ENCODE results near the gene HLA-DOB.

Gene HLA-DOB

DNA sequence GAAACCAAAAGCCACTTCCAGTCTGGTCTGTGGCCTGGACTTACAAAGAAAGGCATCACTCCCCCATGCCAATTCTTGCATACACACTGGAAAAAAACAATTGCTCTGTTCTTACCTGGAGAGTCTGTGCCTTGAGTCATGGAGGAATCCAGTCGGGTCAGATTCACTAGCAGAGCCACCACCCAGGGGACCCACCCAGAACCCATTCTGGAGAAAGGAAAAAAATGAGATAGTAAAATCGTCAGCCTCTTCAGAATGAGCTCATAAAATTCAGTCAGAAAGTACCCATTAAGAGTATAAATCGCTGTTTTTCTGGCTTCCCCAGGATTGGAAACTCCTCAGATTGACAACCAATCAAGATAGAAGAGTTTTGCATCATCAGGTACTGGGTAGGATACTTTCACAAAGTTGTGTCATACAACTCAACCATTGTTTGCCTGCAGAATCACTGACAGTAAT lies at the start of gene HLA-DOB:
TSS of gene HLA-DOB (minus strand) at position 257 of the 459 bp plus-strand sequence. CDS start at position 206, 51 bp downstream.
- no peak for DNase-seq (ENCODE audit: low read depth in 2 of 3, low spot score in 2 of 3)

DNA sequence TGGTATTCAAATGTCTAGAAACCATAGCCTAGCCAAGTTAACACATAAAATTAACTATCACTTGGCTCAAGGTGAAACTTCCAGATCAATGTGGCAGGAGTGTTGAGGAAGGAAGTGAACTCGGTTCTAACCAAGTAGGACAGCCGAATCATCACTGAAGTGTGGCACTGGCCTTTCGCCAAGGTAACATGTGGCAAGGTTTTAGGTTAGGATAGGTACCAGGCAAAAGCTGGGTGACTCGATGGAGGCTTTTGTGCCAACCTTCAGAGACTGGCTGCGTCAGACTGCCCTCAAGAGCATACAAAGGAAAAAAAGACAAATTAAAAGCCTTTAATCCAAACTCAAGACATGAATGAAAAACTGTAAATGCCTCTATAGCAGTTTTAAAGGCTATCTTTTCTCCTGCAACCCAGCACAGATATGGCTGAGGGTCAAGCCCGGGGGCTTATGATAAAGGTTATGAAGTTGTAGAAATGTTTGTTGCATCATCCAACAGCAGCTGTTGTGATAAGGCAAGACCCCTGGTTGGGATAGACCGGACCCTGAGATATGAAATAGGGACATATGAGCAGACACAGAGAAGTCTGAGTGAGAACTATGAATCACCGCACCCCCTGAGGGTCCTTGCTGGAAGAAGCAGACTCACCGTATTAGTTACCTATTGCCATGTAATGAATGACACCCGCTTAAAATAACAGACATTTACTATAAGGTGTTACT lies 49.1 kb upstream of the HLA-DOB start:
- DNase-seq (ENCODE audit: low read depth in 2 of 3, low spot score in 2 of 3), result no peak

DNA sequence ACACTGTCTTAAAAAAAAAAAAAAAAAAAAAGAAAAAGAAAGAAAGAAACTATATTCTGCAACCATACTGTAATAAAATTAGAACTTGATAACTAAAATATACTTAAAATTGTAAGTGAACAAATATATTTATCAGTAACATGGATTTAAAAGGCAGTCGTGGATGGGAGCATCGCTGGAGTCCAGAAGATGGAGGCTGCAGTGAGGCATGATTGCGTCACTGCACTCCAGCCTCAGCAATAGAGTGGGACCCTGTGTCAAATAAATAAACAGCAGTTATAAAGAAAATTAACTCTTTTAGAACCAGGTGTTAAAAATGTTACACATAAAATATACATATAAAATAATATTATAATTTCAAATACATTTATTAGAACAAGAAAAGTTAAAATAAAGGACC lies 45.9 kb upstream of the HLA-DOB start:
- no peak for DNase-seq (ENCODE audit: low read depth in 2 of 3, low spot score in 2 of 3)

DNA sequence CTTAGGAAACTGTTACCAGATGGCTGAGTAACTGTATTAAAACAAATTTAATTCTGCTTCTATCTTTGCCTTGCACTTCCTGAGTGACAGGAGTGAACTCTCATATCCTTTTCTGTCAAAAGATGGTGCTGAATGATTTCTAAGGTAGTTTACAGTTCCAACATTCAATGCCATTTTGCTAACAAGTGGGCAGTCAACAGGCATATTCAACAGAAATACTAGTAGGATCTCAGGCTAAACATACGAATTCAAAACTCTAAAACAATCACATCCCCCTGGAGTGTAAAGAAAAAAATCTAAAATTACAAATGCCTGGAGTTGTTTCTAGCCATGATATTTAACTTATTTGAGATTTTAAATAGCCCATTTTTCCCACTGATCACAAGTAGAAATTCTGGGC lies 43.9 kb upstream of the HLA-DOB start:
- no peak for DNase-seq (ENCODE audit: low read depth in 2 of 3, low spot score in 2 of 3)

DNA sequence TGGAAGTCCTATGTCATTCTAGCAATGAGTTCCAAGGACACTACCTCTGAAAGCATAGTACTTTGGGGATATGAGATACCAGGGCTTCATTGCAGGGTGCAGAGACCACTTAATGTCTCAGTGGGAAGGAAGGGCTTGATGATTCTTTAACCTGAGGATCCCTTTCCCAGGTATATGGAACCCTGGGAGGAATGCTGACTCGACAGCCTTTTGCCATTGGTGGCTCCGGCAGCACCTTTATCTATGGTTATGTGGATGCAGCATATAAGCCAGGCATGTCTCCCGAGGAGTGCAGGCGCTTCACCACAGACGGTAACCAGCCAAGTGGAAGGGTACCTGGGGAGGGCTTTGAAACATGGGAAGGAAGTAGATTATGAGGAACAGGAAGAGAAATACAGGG lies 41.4 kb upstream of the HLA-DOB start:
- DNase-seq (ENCODE audit: low read depth in 2 of 3, low spot score in 2 of 3), result no peak

DNA sequence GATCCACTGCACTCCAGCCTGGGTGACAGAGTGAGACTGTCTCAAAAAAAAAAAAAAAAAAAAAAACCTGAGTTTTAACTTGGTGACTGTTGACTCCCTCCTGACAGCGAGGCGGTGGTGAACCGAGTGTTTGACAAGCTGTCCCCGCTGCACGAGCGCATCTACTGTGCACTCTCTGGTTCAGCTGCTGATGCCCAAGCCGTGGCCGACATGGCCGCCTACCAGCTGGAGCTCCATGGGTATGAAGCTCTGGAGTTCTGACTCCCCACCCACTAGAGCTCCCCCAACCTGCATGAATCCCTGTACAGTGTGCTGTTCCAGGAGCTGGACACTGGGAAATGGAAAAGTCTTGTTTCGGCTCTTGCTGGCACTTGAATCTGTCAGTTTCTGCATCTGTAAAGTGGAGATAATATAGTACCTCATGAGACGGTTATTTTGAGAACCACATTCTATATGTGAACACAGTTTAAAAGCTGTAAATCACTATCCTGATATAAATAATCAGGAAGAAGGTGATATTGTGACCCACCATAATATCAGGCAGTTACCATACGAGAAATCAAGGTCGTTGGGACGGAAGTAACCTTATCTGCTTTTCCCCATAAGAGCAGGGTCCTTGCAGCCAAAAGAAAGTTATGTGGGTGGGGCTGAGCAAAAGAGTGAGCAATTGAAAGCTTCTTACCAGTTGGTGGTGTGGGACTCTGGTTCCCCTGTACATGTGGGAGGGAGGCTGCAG lies 40.5 kb upstream of the HLA-DOB start:
- no peak for DNase-seq (ENCODE audit: low read depth in 2 of 3, low spot score in 2 of 3)

DNA sequence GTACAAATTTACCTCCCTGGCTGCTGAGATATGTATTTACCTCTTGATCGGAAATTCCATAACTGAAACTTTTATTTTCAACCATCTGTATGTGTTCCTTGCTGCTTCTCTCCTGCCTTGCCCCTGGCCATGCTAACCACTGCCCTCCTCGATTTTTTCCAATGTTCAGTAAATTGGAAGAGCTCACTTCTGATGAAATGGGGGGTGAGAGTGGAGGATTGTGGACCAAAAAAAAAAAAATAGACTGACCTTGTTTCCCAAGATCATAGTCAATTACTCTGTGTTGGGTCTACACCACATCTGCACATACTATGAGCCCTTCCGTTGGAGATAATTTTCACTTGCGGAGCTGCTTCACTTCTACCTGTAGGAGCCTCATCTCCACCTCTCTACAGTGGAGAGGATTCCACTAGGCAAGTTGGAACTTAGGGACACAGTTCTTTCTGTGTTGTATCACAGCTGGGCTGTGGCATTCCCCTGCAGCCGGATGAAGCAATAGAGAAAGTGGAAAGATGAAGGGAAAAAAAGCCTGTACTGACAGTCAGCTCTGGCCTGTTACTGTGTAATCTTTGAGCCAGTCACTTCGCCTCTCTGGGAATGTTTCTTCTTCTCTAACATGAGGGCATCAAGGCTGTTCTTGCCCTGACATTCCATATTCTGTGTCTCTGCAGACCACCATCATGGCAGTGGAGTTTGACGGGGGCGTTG lies 38.8 kb upstream of the HLA-DOB start:
- DNase-seq (ENCODE audit: low read depth in 2 of 3, low spot score in 2 of 3), result no peak

DNA sequence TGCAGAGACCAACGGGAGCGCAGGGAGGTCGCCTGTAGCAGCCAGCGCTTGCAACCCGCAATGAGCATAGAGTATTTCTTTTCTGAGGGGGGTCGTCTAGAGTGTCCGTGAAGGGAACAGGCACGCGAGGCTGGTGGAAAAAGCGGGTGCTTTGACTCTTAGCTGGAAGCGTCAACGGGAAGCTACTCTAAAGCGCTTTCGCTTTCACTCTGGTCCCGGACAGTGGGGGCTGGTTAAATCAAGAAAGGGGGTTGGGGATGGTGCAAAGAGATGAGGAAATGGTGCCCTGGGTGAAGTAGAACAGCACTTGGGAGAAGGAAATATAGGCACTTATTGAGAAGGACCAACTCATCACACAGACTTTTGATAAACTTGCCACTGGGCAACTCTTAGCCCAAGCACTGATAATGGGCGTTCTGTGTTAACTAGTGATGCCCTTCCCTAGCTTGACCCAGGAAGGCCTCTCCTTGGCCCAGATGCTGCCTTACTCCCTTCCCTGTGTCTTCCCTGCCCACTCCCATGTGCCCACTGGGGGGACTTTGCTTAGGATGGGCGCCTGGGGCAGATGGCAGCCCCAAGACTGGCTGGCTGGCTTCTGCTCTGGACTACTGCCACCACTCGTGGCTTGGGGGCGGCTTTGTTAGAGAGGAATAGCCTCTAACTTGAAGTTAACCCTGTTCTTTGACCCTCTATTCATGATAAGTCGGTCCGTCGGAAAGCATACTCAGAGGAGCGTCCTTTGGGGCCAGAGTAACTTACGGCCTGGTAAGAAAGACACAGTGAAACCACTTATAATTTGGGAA lies 37.8 kb upstream of the HLA-DOB start:
- DNase-seq (ENCODE audit: low read depth in 2 of 3, low spot score in 2 of 3), result no peak

DNA sequence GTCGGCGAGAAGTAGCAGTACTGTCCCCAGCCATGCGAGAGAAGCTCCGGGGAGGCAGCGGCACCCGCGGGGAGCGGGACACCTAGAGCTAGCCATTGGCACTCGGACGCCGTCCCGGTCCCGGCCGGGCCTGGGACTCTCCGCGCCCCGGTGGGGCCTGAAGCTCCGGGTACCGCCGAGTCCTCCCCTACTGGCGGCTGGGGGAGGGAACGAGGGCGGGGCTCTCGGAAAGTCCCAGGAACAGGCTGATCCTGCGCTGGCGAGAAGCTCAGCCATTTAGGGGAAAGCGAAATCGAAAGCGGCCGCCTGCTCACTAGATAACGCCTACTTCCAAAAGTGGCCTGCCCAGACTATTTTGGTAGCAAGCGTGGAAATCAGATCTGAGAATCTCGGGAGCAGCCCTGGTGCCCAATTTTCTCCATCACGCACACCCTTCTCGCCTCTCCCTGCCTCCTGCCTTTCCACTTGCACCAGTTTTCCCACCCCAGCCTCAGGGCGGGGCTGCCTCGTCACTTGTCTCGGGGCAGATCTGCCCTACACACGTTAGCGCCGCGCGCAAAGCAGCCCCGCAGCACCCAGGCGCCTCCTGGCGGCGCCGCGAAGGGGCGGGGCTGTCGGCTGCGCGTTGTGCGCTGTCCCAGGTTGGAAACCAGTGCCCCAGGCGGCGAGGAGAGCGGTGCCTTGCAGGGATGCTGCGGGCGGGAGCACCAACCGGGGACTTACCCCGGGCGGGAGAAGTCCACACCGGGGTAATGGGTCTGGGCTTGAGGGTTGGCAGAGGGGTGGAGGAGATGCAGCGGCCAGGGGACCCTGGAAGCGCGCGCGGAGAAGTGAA lies 37.0 kb upstream of the HLA-DOB start, which contains the start of the genes PSMB9 and TAP1:
TSS of gene PSMB9 (plus strand) at position 652 of the 835 bp plus-strand sequence. CDS start at position 690, 38 bp downstream.
TSS of gene TAP1 (minus strand) at position 164 of the 835 bp plus-strand sequence. CDS start at position 96, 68 bp downstream.
- DNase-seq (ENCODE audit: low read depth in 2 of 3, low spot score in 2 of 3), result peak; percentile 79 to 87 (median 80)

DNA sequence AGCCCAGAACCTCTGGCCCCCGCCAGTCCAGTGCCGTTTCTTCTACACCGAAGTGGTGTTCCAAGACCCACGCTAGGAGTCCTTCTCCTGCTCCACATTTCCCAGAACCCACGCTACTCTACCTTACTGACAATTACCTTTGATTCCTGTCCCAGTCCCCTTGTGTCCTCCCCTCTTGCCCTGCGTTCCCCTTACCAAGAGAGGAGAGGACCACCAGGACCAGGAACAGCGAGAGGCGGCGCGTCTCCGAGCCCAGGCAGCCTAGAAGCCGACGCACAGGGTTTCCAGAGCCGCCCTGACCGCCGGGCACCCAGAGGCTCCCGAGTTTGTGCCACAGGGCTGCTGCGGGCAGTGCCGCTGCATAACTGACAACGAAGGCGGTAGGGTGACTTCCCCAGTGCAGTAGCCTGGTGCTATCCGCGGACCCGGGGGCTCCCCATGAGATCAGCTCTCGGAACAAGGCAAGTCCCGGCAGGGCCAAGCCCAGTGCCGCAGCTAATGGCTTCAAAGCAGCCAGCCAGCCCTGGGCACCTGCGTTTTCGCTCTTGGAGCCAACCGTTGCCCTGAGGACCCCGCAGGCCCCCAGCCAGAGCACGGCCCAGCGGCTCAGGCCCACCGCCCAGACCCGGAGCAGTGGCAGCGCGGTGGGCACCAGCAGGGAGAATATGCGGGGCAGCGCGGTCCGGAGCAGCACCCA lies 36.2 kb upstream of the HLA-DOB start:
- DNase-seq (ENCODE audit: low read depth in 2 of 3, low spot score in 2 of 3), result no peak

DNA sequence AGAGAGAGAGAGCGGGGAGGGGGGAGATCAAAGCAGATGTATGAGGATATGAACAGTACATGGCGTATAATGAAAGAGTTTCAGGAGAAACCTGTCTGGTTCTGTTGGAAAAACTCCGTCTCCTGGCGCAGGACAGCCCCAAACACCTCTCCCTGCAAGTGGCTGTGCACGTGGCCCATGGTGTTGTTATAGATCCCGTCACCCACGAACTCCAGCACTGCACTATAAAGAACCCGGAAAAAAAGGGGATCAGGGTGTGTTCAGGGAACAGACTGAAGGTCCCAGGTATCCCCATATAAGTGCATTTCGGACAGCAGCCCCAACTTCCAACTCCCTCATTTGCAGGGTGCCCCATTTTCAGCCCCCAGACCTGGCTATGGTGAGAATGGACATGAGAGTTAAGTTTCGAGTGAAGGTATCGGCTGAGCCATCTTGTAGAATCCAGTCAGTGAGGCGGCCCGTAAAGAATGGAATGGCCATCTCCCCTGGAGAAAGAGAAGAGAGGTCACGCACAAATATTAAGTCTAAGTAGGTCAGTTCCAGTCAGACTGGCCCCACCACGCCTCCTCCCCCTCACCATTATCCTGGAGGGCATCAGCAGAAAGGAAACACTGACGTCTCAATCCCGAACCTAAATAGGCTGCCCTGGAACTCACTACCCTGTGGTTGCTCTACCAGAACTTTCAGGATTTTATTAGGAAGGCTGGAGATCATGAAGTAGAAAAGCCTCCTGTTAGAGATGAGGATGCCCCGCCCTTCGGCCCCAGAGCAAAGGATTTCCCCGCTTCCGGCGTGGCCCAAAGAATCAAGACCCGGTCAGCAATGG lies 35.4 kb upstream of the HLA-DOB start:
- no peak for DNase-seq (ENCODE audit: low read depth in 2 of 3, low spot score in 2 of 3)

DNA sequence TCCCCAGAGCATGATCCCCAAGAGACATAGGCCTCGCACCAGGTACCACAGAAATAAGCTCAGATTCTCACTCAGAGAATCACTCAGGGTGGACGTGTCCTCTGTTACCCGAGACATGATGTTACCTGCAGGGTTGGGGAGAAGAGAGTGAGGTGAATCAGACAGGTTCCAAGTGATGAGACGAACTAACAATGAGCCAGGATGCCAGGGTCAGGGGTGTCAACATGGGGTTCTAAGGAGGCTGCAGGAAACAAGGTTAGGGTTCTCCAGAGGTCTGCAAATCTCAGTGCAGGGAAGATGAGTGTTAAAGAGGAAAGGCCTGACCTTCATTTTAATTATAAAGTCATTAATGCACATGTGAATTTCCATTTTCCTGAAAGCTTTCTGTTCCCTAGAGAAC lies 34.2 kb upstream of the HLA-DOB start:
- DNase-seq (ENCODE audit: low read depth in 2 of 3, low spot score in 2 of 3), result no peak

DNA sequence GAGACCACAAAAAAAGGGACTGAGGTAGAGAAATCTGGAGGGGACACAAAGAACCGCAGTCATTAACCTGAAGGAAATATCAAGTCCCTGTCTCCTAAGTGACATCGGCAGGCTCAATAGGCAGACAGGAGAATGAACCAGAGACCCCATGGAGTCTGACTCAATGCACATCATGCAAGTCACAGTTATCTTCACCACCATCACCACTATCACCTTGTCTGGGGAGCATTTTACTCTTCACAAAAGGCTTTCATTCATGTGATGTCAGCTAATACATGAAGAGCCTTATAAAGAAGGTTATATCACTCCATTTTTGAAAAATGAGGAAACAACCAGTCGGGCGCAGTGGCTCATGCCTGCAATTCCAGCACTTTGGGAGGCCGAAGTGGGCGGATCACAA lies 32.3 kb upstream of the HLA-DOB start:
- no peak for DNase-seq (ENCODE audit: low read depth in 2 of 3, low spot score in 2 of 3)

DNA sequence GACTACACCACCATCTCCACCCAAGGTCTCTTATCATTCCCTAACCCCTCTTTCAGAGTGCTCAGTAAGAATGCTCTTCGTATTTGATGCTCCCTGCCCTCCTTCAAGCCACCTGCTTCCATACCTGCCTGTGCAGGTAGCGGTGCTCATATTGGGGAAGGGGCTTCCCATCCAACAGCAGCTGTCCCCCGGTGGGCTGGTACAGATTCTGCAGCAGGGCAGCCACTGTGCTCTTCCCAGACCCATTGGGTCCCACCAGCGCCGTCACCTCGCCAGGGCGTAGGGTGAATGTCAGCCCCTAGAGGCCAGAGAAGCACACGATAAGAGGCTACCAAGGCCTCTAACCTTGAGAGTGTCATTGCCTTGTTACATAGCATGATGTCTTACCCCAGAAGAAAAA lies 31.0 kb upstream of the HLA-DOB start:
- no peak for DNase-seq (ENCODE audit: low read depth in 2 of 3, low spot score in 2 of 3)

DNA sequence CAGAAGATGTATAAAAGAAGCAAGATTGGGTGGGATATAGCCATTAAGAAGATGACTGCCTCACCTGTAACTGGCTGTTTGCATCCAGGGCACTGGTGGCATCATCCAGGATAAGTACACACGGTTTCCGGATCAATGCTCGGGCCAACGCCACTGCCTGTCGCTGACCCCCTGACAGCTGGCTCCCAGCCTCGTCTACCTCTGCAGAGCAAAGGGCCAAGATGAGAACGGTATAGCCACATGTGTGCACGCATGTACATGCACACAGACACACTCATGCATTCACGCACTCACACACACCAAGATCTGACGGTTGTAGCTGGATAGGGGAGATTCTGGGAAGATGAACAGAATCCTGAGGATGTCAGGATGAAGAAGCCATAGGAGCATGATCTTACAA lies 30.2 kb upstream of the HLA-DOB start:
- no peak for DNase-seq (ENCODE audit: low read depth in 2 of 3, low spot score in 2 of 3)

DNA sequence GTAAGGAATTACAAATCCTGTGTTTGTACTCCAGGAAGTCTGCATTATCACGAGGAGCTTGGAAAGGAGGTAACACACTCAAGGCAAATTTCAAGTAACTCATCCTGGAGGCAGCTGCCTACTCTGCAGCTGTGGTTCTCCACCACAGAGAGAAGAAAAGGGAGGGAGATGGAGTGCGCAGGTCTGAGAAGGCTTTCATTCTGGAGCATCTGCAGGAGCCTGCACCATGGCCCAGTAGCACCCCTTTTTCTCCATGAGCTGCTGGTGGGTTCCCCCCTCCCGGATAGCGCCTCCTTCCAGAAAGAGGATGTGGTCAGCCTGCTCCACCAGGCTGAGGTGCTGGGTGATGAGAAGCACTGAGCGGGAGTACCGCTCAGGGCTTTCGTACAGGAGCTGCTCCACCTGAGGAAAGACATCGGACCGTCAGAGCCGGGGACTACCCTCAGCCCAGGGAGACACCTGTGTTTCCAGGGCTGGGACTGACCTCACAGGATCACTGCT lies 28.6 kb upstream of the HLA-DOB start:
- no peak for DNase-seq (ENCODE audit: low read depth in 2 of 3, low spot score in 2 of 3)

DNA sequence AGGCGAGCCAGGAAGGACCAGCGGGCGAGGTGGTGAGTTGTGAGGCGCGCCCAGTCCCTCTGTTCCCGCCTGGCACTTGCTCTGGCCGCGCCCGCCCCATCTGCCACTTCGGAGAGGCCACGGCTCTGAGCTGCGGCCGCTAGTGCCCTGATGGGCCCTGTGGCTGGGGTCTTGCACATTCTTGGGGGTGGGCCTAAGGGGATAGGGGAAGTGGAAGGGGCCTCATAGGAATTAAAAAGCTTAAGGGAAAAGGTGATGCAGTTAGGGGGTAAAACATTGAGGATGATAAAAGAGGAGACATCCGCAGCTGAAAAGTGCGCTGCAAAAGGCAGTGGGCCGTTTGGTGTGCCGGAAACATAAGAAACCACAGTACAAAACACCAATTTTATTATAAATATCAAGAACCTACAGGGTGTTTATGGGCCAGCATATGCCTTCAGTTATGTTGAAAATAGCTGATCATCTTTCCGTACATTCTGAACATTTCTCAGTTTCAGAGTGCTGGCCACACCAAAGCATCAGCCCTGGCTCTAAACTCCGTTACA lies 28.1 kb upstream of the HLA-DOB start:
- DNase-seq (ENCODE audit: low read depth in 2 of 3, low spot score in 2 of 3), result no peak

All from activated CD8-positive, alpha-beta memory T cell treated with anti-CD3 and anti-CD28 coated beads for 48 hours (primary cell).